ENCODE results near the gene SYT1. TPM values are rescaled to one million over a fixed set of nuclear protein-coding genes. Genes with fewer than 3 reads are reported as not detected.
"Not testable (repeated sequence)": the region's sequence is repeated elsewhere in the genome, so short reads cannot be mapped to it uniquely, and the experiment has no call there.

SYT1 gene
- total RNA-seq, 1 donor from 2014 or later, result 2.1 TPM

- no peak overlapping the region for H3K4me3 ChIP-seq (ENCODE audit: low read length in 3 of 3)
- no peaks in the 10 kb centered on the region for H3K36me3 ChIP-seq (ENCODE audit: control insufficient read depth in 3 of 3, insufficient read depth in 3 of 3, low read length in 3 of 3)
- H3K27ac ChIP-seq (ENCODE audit: low read depth, low read length), result no peak overlapping the region
- no peak overlapping the region for H3K9ac ChIP-seq (ENCODE audit: low read depth in 1 of 3, low read length in 3 of 3)
- H3K9me3 ChIP-seq (ENCODE audit: control insufficient read depth in 3 of 3, low read length in 3 of 3), result no peaks in the 10 kb centered on the region
- no peaks in the 10 kb centered on the region for H3K4me1 ChIP-seq (ENCODE audit: control insufficient read depth in 3 of 3, insufficient read depth in 3 of 3, low read length in 3 of 3)
- no peaks in the 10 kb centered on the region for H3K27me3 ChIP-seq (ENCODE audit: control insufficient read depth in 3 of 3, insufficient read depth in 3 of 3, low read length in 3 of 3)
Observed at GRCh38 chr12:79424109-79424721, 559.6 kb downstream of the SYT1 start.

GRCh38 chr12:79426121-79426520 is 561.5 kb downstream of the SYT1 start:
- H3K4me1 ChIP-seq (ENCODE audit: control insufficient read depth in 3 of 3, insufficient read depth in 3 of 3, low read length in 3 of 3), result no peaks in the 10 kb centered on the region
- no peak overlapping the region for H3K27ac ChIP-seq (ENCODE audit: low read depth, low read length)
- no peaks in the 10 kb centered on the region for H3K27me3 ChIP-seq (ENCODE audit: control insufficient read depth in 3 of 3, insufficient read depth in 3 of 3, low read length in 3 of 3)
- no peaks in the 10 kb centered on the region for H3K9me3 ChIP-seq (ENCODE audit: control insufficient read depth in 3 of 3, low read length in 3 of 3)
- H3K36me3 ChIP-seq (ENCODE audit: control insufficient read depth in 3 of 3, insufficient read depth in 3 of 3, low read length in 3 of 3), result no peaks in the 10 kb centered on the region
- no peak overlapping the region for H3K9ac ChIP-seq (ENCODE audit: low read depth in 1 of 3, low read length in 3 of 3)
- no peak overlapping the region for H3K4me3 ChIP-seq (ENCODE audit: low read length in 3 of 3)

- H3K36me3 ChIP-seq (ENCODE audit: control insufficient read depth in 3 of 3, insufficient read depth in 3 of 3, low read length in 3 of 3); H3K4me1 ChIP-seq (ENCODE audit: control insufficient read depth in 3 of 3, insufficient read depth in 3 of 3, low read length in 3 of 3); H3K9me3 ChIP-seq (ENCODE audit: control insufficient read depth in 3 of 3, low read length in 3 of 3); H3K9ac ChIP-seq (ENCODE audit: low read depth in 1 of 3, low read length in 3 of 3); H3K4me3 ChIP-seq (ENCODE audit: low read length in 3 of 3); H3K27me3 ChIP-seq (ENCODE audit: control insufficient read depth in 3 of 3, insufficient read depth in 3 of 3, low read length in 3 of 3); H3K27ac ChIP-seq (ENCODE audit: low read depth, low read length): not testable (repeated sequence)
Observed at GRCh38 chr12:79426744-79427143, 562.2 kb downstream of the SYT1 start.

GRCh38 chr12:79433465-79434072 is 569.0 kb downstream of the SYT1 start:
- Histone ChIP-seq H3K36me3 (ENCODE audit: control insufficient read depth in 3 of 3, insufficient read depth in 3 of 3, low read length in 3 of 3) (no peaks in the 10 kb centered on the region), H3K27ac (ENCODE audit: low read depth, low read length) (no peak overlapping the region), H3K4me1 (ENCODE audit: control insufficient read depth in 3 of 3, insufficient read depth in 3 of 3, low read length in 3 of 3) (no peaks in the 10 kb centered on the region), H3K27me3 (ENCODE audit: control insufficient read depth in 3 of 3, insufficient read depth in 3 of 3, low read length in 3 of 3) (no peaks in the 10 kb centered on the region), H3K9me3 (ENCODE audit: control insufficient read depth in 3 of 3, low read length in 3 of 3) (no peaks in the 10 kb centered on the region), H3K4me3 (ENCODE audit: low read length in 3 of 3) (no peak overlapping the region), H3K9ac (ENCODE audit: low read depth in 1 of 3, low read length in 3 of 3) (no peak overlapping the region)

GRCh38 chr12:79434561-79434960 is 570.0 kb downstream of the SYT1 start:
- H3K4me3 ChIP-seq (ENCODE audit: low read length in 3 of 3), result no peak overlapping the region
- no peaks in the 10 kb centered on the region for H3K4me1 ChIP-seq (ENCODE audit: control insufficient read depth in 3 of 3, insufficient read depth in 3 of 3, low read length in 3 of 3)
- no peak overlapping the region for H3K27ac ChIP-seq (ENCODE audit: low read depth, low read length)
- H3K27me3 ChIP-seq (ENCODE audit: control insufficient read depth in 3 of 3, insufficient read depth in 3 of 3, low read length in 3 of 3), result no peaks in the 10 kb centered on the region
- no peak overlapping the region for H3K9ac ChIP-seq (ENCODE audit: low read depth in 1 of 3, low read length in 3 of 3)
- no peaks in the 10 kb centered on the region for H3K9me3 ChIP-seq (ENCODE audit: control insufficient read depth in 3 of 3, low read length in 3 of 3)
- no peaks in the 10 kb centered on the region for H3K36me3 ChIP-seq (ENCODE audit: control insufficient read depth in 3 of 3, insufficient read depth in 3 of 3, low read length in 3 of 3)

- H3K9me3 ChIP-seq (ENCODE audit: control insufficient read depth in 3 of 3, low read length in 3 of 3), result no peaks in the 10 kb centered on the region
- no peak overlapping the region for H3K27ac ChIP-seq (ENCODE audit: low read depth, low read length)
- H3K4me1 ChIP-seq (ENCODE audit: control insufficient read depth in 3 of 3, insufficient read depth in 3 of 3, low read length in 3 of 3), result no peaks in the 10 kb centered on the region
- no peak overlapping the region for H3K9ac ChIP-seq (ENCODE audit: low read depth in 1 of 3, low read length in 3 of 3)
- H3K27me3 ChIP-seq (ENCODE audit: control insufficient read depth in 3 of 3, insufficient read depth in 3 of 3, low read length in 3 of 3), result no peaks in the 10 kb centered on the region
- H3K36me3 ChIP-seq (ENCODE audit: control insufficient read depth in 3 of 3, insufficient read depth in 3 of 3, low read length in 3 of 3), result no peaks in the 10 kb centered on the region
- no peak overlapping the region for H3K4me3 ChIP-seq (ENCODE audit: low read length in 3 of 3)
Observed at GRCh38 chr12:79435742-79436141, 571.2 kb downstream of the SYT1 start.

GRCh38 chr12:79438480-79439174 is 574.1 kb downstream of the SYT1 start:
- H3K27me3 ChIP-seq (ENCODE audit: control insufficient read depth in 3 of 3, insufficient read depth in 3 of 3, low read length in 3 of 3), result no peaks in the 10 kb centered on the region
- no peak overlapping the region for H3K4me3 ChIP-seq (ENCODE audit: low read length in 3 of 3)
- no peaks in the 10 kb centered on the region for H3K9me3 ChIP-seq (ENCODE audit: control insufficient read depth in 3 of 3, low read length in 3 of 3)
- H3K4me1 ChIP-seq (ENCODE audit: control insufficient read depth in 3 of 3, insufficient read depth in 3 of 3, low read length in 3 of 3), result no peaks in the 10 kb centered on the region
- no peaks in the 10 kb centered on the region for H3K36me3 ChIP-seq (ENCODE audit: control insufficient read depth in 3 of 3, insufficient read depth in 3 of 3, low read length in 3 of 3)
- H3K27ac ChIP-seq (ENCODE audit: low read depth, low read length), result no peak overlapping the region
- no peak overlapping the region for H3K9ac ChIP-seq (ENCODE audit: low read depth in 1 of 3, low read length in 3 of 3)

- Histone ChIP-seq H3K4me1 (ENCODE audit: control insufficient read depth in 3 of 3, insufficient read depth in 3 of 3, low read length in 3 of 3) (no peaks in the 10 kb centered on the region), H3K27ac (ENCODE audit: low read depth, low read length) (no peak overlapping the region), H3K27me3 (ENCODE audit: control insufficient read depth in 3 of 3, insufficient read depth in 3 of 3, low read length in 3 of 3) (no peaks in the 10 kb centered on the region), H3K9me3 (ENCODE audit: control insufficient read depth in 3 of 3, low read length in 3 of 3) (no peaks in the 10 kb centered on the region), H3K36me3 (ENCODE audit: control insufficient read depth in 3 of 3, insufficient read depth in 3 of 3, low read length in 3 of 3) (no peaks in the 10 kb centered on the region), H3K9ac (ENCODE audit: low read depth in 1 of 3, low read length in 3 of 3) (no peak overlapping the region), H3K4me3 (ENCODE audit: low read length in 3 of 3) (no peak overlapping the region)
Observed at GRCh38 chr12:79439175-79439825, 574.7 kb downstream of the SYT1 start.

GRCh38 chr12:79441534-79441933 is 577.0 kb downstream of the SYT1 start:
- Histone ChIP-seq H3K27ac (ENCODE audit: low read depth, low read length) (no peak overlapping the region), H3K4me1 (ENCODE audit: control insufficient read depth in 3 of 3, insufficient read depth in 3 of 3, low read length in 3 of 3) (no peaks in the 10 kb centered on the region), H3K36me3 (ENCODE audit: control insufficient read depth in 3 of 3, insufficient read depth in 3 of 3, low read length in 3 of 3) (no peaks in the 10 kb centered on the region), H3K4me3 (ENCODE audit: low read length in 3 of 3) (no peak overlapping the region), H3K9ac (ENCODE audit: low read depth in 1 of 3, low read length in 3 of 3) (no peak overlapping the region), H3K9me3 (ENCODE audit: control insufficient read depth in 3 of 3, low read length in 3 of 3) (no peaks in the 10 kb centered on the region), H3K27me3 (ENCODE audit: control insufficient read depth in 3 of 3, insufficient read depth in 3 of 3, low read length in 3 of 3) (no peaks in the 10 kb centered on the region)

GRCh38 chr12:79442396-79442795 is 577.8 kb downstream of the SYT1 start:
- H3K4me3 ChIP-seq (ENCODE audit: low read length in 3 of 3), result no peak overlapping the region
- H3K9me3 ChIP-seq (ENCODE audit: control insufficient read depth in 3 of 3, low read length in 3 of 3), result no peaks in the 10 kb centered on the region
- H3K4me1 ChIP-seq (ENCODE audit: control insufficient read depth in 3 of 3, insufficient read depth in 3 of 3, low read length in 3 of 3), result no peaks in the 10 kb centered on the region
- H3K27me3 ChIP-seq (ENCODE audit: control insufficient read depth in 3 of 3, insufficient read depth in 3 of 3, low read length in 3 of 3), result no peaks in the 10 kb centered on the region
- no peak overlapping the region for H3K9ac ChIP-seq (ENCODE audit: low read depth in 1 of 3, low read length in 3 of 3)
- H3K27ac ChIP-seq (ENCODE audit: low read depth, low read length), result no peak overlapping the region
- H3K36me3 ChIP-seq (ENCODE audit: control insufficient read depth in 3 of 3, insufficient read depth in 3 of 3, low read length in 3 of 3), result no peaks in the 10 kb centered on the region
